Neural cell (in vitro differentiated cells): ENCODE measurements around the gene ATF2. TPM values are rescaled to one million over a fixed set of nuclear protein-coding genes. Genes with fewer than 3 reads are reported as not detected.

Experiments
- H2AFZ ChIP-seq: fragments of 200-600, 300-800 bp; sonication (generic), shearing (Covaris generic); 2 replicates; pipeline ENCODE4 v1.6.0; 2014; ENCODE audit warnings: low read depth, mild to moderate bottlenecking, antibody characterized with exemption, low read length, moderate library complexity
- H3F3A ChIP-seq: fragments of 200-600 bp; shearing (Covaris generic); 2 replicates; pipeline ENCODE4 v1.6.1; 2016; ENCODE audit warnings: mild to moderate bottlenecking, moderate library complexity, mixed read lengths, antibody characterized with exemption, low read length; ENCODE audit not compliant: insufficient read depth, poor library complexity, severe bottlenecking
- H3K27ac ChIP-seq: fragments of 200-600, 300-800 bp; sonication (generic), shearing (Covaris generic); 2 replicates; pipeline ENCODE4 v1.5.1; 2014; ENCODE audit warnings: mild to moderate bottlenecking, low read length, moderate library complexity
- H3K27me3 ChIP-seq: fragments of 300-800, 200-600 bp; sonication (generic), shearing (Covaris generic); 2 replicates; pipeline ENCODE4 v1.6.0; 2014; ENCODE audit warnings: mild to moderate bottlenecking, low read depth, low read length, moderate library complexity; ENCODE audit not compliant: insufficient read depth
- H3K36me3 ChIP-seq: fragments of 300-800, 200-600 bp; sonication (generic), shearing (Covaris generic); 2 replicates; pipeline ENCODE4 v1.5.1; 2014; ENCODE audit warnings: mild to moderate bottlenecking, antibody characterized with exemption, low read length, moderate library complexity; ENCODE audit not compliant: insufficient read depth
- H3K4me2 ChIP-seq: fragments of 300-800, 200-600 bp; sonication (generic), shearing (Covaris generic); 2 replicates; pipeline ENCODE4 v1.6.0; 2014; ENCODE audit warnings: mild to moderate bottlenecking, low read length
- H3K4me3 ChIP-seq: fragments of 300-800, 200-600 bp; sonication (generic), shearing (Covaris generic); 2 replicates; pipeline ENCODE4 v1.5.1; 2014; ENCODE audit warnings: mild to moderate bottlenecking, low read length, moderate library complexity
- H3K79me2 ChIP-seq: fragments of 200-600 bp; shearing (Covaris generic); replicated peaks from 2 replicates; pipeline ENCODE4 v1.6.0; 2014; ENCODE audit warnings: mild to moderate bottlenecking, low read length, moderate library complexity; ENCODE audit not compliant: insufficient read depth
- H3K9ac ChIP-seq: fragments of 300-800, 200-600 bp; sonication (generic), shearing (Covaris generic); 2 replicates; pipeline ENCODE4 v1.6.1; 2016; ENCODE audit warnings: mild to moderate bottlenecking, low read length, mixed read lengths
- H3K9me2 ChIP-seq: fragments of 200-600 bp; shearing (Covaris generic); 2 replicates; pipeline ENCODE4 v1.6.1; 2016; ENCODE audit warnings: mild to moderate bottlenecking, low read length, mixed read lengths; ENCODE audit not compliant: insufficient read depth
- H3K9me3 ChIP-seq: fragments of 200-600, 300-800 bp; sonication (generic), shearing (Covaris generic); 2 replicates; pipeline ENCODE4 v1.6.1; 2016; ENCODE audit warnings: mild to moderate bottlenecking, mixed run types, low read length, moderate library complexity, mixed read lengths
- H4K20me1 ChIP-seq: fragments of 200-600 bp; shearing (Covaris generic); 2 replicates; pipeline ENCODE4 v1.6.1; 2016; ENCODE audit warnings: mild to moderate bottlenecking, mixed run types; ENCODE audit not compliant: insufficient read depth
- EP300 ChIP-seq: fragments of 450-650 bp; conservative IDR thresholded peaks from 2 replicates; pipeline ENCODE4 v1.6.1; 2014; ENCODE audit warnings: antibody characterized with exemption, mild to moderate bottlenecking, moderate library complexity; ENCODE audit not compliant: poor library complexity, severe bottlenecking
- EZH2 ChIP-seq: fragments of 200-600, 300-800 bp; shearing (Covaris generic), sonication (generic); IDR thresholded peaks from 2 replicates; pipeline ENCODE4 v1.6.1; 2014; ENCODE audit warnings: antibody characterized with exemption, low read length, borderline replicate concordance, mild to moderate bottlenecking; ENCODE audit not compliant: insufficient read depth, poor library complexity, severe bottlenecking
- MXI1 ChIP-seq: fragments of 450-650 bp; conservative IDR thresholded peaks from 2 replicates; pipeline ENCODE4 v1.6.1; 2014; ENCODE audit warnings: antibody characterized with exemption, mild to moderate bottlenecking; ENCODE audit not compliant: poor library complexity, severe bottlenecking
- POLR2AphosphoS5 ChIP-seq: IDR thresholded peaks from 2 replicates; pipeline ENCODE4 v1.6.1; 2012
- RAD21 ChIP-seq: fragments of 450-650 bp; conservative IDR thresholded peaks from 2 replicates; pipeline ENCODE4 v1.6.1; 2014; ENCODE audit warnings: antibody characterized with exemption, mild to moderate bottlenecking, moderate library complexity
- SMC3 ChIP-seq: fragments of 450-650 bp; conservative IDR thresholded peaks from 2 replicates; pipeline ENCODE4 v1.6.1; 2014; ENCODE audit warnings: antibody characterized with exemption, mild to moderate bottlenecking, moderate library complexity; ENCODE audit not compliant: poor library complexity
- TAF1 ChIP-seq: IDR thresholded peaks from 2 replicates; pipeline ENCODE4 v1.6.1; 2012; ENCODE audit warnings: low read depth
- polyA plus RNA-seq: library from polyadenylated mRNA; depleted of rRNA; stranded (reverse); fragments of >200 nt; gene quantifications from 2 replicates; pipeline ENCODE4 v1.2.3, GENCODE V29; 2014
- TF ChIP-seq, protein P1 (sequence below): IDR thresholded peaks from 2 replicates; pipeline ENCODE4 v1.6.1; 2012; ENCODE audit warnings: borderline replicate concordance
- TF ChIP-seq, protein P2 (sequence below): fragments of 450-650 bp; IDR thresholded peaks from 2 replicates; pipeline ENCODE4 v1.5.1; 2014; ENCODE audit warnings: antibody characterized with exemption, mild to moderate bottlenecking, moderate library complexity; ENCODE audit not compliant: poor library complexity, severe bottlenecking

Gene ATF2
- polyA plus RNA-seq, 1 donor from 2014 or later = 93.4 TPM

DNA sequence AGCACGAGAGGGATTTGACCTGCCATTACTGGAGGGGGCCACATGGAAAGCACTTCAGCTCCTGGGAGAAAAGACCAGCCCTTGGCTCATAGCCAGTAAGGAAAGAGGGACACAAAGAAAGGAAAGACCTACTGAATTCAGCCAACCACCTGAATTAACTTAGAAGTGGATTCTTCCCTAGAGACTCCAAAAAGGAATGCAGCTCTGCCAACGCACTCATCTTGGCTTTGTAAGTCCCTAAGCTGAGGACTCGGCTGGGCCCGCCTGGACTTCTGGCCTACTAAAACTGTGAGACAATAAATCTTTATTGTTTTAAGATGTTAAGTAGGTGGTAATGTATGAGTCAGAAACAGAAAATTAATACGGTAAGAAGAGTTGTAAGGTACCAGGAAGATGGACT, 11.5 kb downstream of the ATF2 start:
- Histone ChIP-seq H3K79me2 (peaks cover 95% of the 10 kb centered on the region), H3K4me2 (no peak overlapping the region), H2AFZ (no peak overlapping the region), H3K9ac (no peak overlapping the region), H3F3A (no peaks in the 10 kb centered on the region), H3K27ac (no peak overlapping the region), H3K4me3 (no peak overlapping the region), H3K9me2 (no peaks in the 10 kb centered on the region), H3K27me3 (no peaks in the 10 kb centered on the region), H4K20me1 (peaks cover 16% of the 10 kb centered on the region), H3K36me3 (no peaks in the 10 kb centered on the region), H3K9me3 (no peaks in the 10 kb centered on the region)
- TF ChIP-seq POLR2AphosphoS5 = no peak
- no peak for TF ChIP-seq EP300
- no peak for TF ChIP-seq TAF1
- no peak for TF ChIP-seq SMC3
- TF ChIP-seq, protein P1, sequence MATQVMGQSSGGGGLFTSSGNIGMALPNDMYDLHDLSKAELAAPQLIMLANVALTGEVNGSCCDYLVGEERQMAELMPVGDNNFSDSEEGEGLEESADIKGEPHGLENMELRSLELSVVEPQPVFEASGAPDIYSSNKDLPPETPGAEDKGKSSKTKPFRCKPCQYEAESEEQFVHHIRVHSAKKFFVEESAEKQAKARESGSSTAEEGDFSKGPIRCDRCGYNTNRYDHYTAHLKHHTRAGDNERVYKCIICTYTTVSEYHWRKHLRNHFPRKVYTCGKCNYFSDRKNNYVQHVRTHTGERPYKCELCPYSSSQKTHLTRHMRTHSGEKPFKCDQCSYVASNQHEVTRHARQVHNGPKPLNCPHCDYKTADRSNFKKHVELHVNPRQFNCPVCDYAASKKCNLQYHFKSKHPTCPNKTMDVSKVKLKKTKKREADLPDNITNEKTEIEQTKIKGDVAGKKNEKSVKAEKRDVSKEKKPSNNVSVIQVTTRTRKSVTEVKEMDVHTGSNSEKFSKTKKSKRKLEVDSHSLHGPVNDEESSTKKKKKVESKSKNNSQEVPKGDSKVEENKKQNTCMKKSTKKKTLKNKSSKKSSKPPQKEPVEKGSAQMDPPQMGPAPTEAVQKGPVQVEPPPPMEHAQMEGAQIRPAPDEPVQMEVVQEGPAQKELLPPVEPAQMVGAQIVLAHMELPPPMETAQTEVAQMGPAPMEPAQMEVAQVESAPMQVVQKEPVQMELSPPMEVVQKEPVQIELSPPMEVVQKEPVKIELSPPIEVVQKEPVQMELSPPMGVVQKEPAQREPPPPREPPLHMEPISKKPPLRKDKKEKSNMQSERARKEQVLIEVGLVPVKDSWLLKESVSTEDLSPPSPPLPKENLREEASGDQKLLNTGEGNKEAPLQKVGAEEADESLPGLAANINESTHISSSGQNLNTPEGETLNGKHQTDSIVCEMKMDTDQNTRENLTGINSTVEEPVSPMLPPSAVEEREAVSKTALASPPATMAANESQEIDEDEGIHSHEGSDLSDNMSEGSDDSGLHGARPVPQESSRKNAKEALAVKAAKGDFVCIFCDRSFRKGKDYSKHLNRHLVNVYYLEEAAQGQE = no peak
- TF ChIP-seq RAD21 = no peak
- no peak for TF ChIP-seq MXI1
- TF ChIP-seq, protein P2, sequence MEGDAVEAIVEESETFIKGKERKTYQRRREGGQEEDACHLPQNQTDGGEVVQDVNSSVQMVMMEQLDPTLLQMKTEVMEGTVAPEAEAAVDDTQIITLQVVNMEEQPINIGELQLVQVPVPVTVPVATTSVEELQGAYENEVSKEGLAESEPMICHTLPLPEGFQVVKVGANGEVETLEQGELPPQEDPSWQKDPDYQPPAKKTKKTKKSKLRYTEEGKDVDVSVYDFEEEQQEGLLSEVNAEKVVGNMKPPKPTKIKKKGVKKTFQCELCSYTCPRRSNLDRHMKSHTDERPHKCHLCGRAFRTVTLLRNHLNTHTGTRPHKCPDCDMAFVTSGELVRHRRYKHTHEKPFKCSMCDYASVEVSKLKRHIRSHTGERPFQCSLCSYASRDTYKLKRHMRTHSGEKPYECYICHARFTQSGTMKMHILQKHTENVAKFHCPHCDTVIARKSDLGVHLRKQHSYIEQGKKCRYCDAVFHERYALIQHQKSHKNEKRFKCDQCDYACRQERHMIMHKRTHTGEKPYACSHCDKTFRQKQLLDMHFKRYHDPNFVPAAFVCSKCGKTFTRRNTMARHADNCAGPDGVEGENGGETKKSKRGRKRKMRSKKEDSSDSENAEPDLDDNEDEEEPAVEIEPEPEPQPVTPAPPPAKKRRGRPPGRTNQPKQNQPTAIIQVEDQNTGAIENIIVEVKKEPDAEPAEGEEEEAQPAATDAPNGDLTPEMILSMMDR = no peak
- TF ChIP-seq EZH2 = no peak

DNA sequence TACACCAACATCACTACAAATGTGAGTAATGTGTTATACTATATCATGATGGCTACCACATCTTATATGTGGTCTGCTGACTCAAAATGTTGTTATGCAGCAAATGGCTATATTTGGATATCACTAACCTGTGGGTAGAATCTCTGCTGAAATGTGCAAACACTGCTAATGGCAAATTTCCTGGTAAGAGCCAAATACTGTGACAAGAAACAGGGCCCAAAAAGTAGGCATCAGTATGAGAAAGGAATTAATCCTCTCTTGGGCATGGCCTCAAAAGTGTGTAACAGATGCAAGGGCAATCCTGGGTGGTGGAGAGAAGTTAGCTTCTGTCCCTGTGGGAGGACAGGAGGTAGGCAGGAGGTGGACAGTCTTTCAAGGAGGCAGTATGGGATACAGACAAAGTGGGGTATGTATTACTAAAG, 13.3 kb downstream of the ATF2 start:
- peaks cover 95% of the 10 kb centered on the region for H3K79me2 ChIP-seq
- H3K9me3 ChIP-seq = no peaks in the 10 kb centered on the region
- H3F3A ChIP-seq = no peaks in the 10 kb centered on the region
- H3K9ac ChIP-seq = no peak overlapping the region
- H3K36me3 ChIP-seq = peaks cover 2% of the 10 kb centered on the region
- TF ChIP-seq TAF1 = no peak
- TF ChIP-seq MXI1 = no peak
- TF ChIP-seq POLR2AphosphoS5 = no peak
- TF ChIP-seq EP300 = no peak
- TF ChIP-seq RAD21 = no peak
- TF ChIP-seq, protein P1 = no peak
- TF ChIP-seq, protein P2 = no peak
- no peak for TF ChIP-seq SMC3
- no peak for TF ChIP-seq EZH2
- H3K4me3 ChIP-seq = no peak overlapping the region
- H4K20me1 ChIP-seq = peaks cover 5% of the 10 kb centered on the region
- no peaks in the 10 kb centered on the region for H3K9me2 ChIP-seq
- no peaks in the 10 kb centered on the region for H3K27me3 ChIP-seq
- H2AFZ ChIP-seq = no peak overlapping the region
- no peak overlapping the region for H3K4me2 ChIP-seq
- no peak overlapping the region for H3K27ac ChIP-seq
